H9 (cell line): ENCODE measurements around the gene GJB6. TPM values are rescaled to one million over a fixed set of nuclear protein-coding genes. Genes with fewer than 3 reads are reported as not detected.

Source experiments
- DNase-seq: peaks from one replicate; pipeline ENCODE4 v3.0.0-alpha.2; 2017
- H2AFZ ChIP-seq: one replicate; pipeline ENCODE4 v1.6.1; 2013; ENCODE audit warnings: mild to moderate bottlenecking, low read length, control low read depth, moderate library complexity
- H2AK5ac ChIP-seq: 2 replicates; pipeline ENCODE4 v1.6.1; 2013; ENCODE audit warnings: low read length, control low read depth, mixed read lengths; ENCODE audit not compliant: insufficient read length
- H2BK120ac ChIP-seq: one replicate; pipeline ENCODE4 v1.6.1; 2013; ENCODE audit warnings: low read depth, mild to moderate bottlenecking, low read length, control low read depth, inconsistent platforms; ENCODE audit not compliant: poor library complexity, severe bottlenecking
- H2BK12ac ChIP-seq: 2 replicates; pipeline ENCODE4 v1.6.1; 2013; ENCODE audit warnings: low read length, control low read depth, mixed read lengths, low read depth; ENCODE audit not compliant: insufficient read length
- H2BK15ac ChIP-seq: 2 replicates; pipeline ENCODE4 v1.6.1; 2013; ENCODE audit warnings: low read depth, low read length, control low read depth
- H2BK20ac ChIP-seq: one replicate; pipeline ENCODE4 v1.6.1; 2013; ENCODE audit warnings: low read depth, mild to moderate bottlenecking, low read length, control low read depth, inconsistent platforms; ENCODE audit not compliant: poor library complexity, severe bottlenecking
- H2BK5ac ChIP-seq: 2 replicates; pipeline ENCODE4 v1.6.1; 2013; ENCODE audit warnings: low read length, control low read depth, mixed read lengths; ENCODE audit not compliant: insufficient read length
- H3K14ac ChIP-seq: 2 replicates; pipeline ENCODE4 v1.6.1; 2013; ENCODE audit warnings: low read length, control low read depth; ENCODE audit not compliant: insufficient read depth
- H3K18ac ChIP-seq: 2 replicates; pipeline ENCODE4 v1.6.1; 2013; ENCODE audit warnings: low read depth, mild to moderate bottlenecking, mixed read lengths, low read length, control low read depth; ENCODE audit not compliant: insufficient read length
- H3K23ac ChIP-seq: 2 replicates; pipeline ENCODE4 v1.6.1; 2013; ENCODE audit warnings: low read length, control low read depth, mixed read lengths, low read depth; ENCODE audit not compliant: insufficient read length
- H3K23me2 ChIP-seq: 2 replicates; pipeline ENCODE4 v1.6.1; 2013; ENCODE audit warnings: low read depth, mild to moderate bottlenecking, mixed read lengths, low read length, control low read depth; ENCODE audit not compliant: insufficient read length, poor library complexity, severe bottlenecking
- H3K27ac ChIP-seq: 2 replicates; pipeline ENCODE4 v1.5.1; 2013; ENCODE audit warnings: low read length, control low read depth, mixed read lengths, low read depth; ENCODE audit not compliant: insufficient read length
- H3K27me3 ChIP-seq: 2 replicates; pipeline ENCODE4 v1.6.1; 2013; ENCODE audit warnings: low read length, control low read depth, inconsistent platforms; ENCODE audit not compliant: insufficient read depth
- H3K4ac ChIP-seq: 2 replicates; pipeline ENCODE4 v1.6.1; 2013; ENCODE audit warnings: low read depth, mild to moderate bottlenecking, control low read depth, inconsistent platforms, low read length, moderate library complexity
- H3K4me1 ChIP-seq: 2 replicates; pipeline ENCODE4 v1.6.1; 2013; ENCODE audit warnings: low read length, control low read depth, inconsistent platforms; ENCODE audit not compliant: insufficient read depth
- H3K4me2 ChIP-seq: 2 replicates; pipeline ENCODE4 v1.6.1; 2013; ENCODE audit warnings: low read length, control low read depth, mixed read lengths; ENCODE audit not compliant: insufficient read length, insufficient read depth
- H3K56ac ChIP-seq: 2 replicates; pipeline ENCODE4 v1.6.1; 2013; ENCODE audit warnings: low read depth, mild to moderate bottlenecking, mixed read lengths, low read length, control low read depth; ENCODE audit not compliant: insufficient read length
- H3K79me1 ChIP-seq: 2 replicates; pipeline ENCODE4 v1.6.1; 2013; ENCODE audit warnings: low read depth, mild to moderate bottlenecking, moderate library complexity, low read length, control low read depth, inconsistent platforms; ENCODE audit not compliant: insufficient read depth, poor library complexity, severe bottlenecking
- H3K79me2 ChIP-seq: 2 replicates; pipeline ENCODE4 v1.6.1; 2013; ENCODE audit warnings: low read length, control low read depth, inconsistent platforms; ENCODE audit not compliant: insufficient read depth
- H3K9ac ChIP-seq: 2 replicates; pipeline ENCODE4 v1.6.1; 2013; ENCODE audit warnings: low read length, control low read depth, mixed read lengths; ENCODE audit not compliant: insufficient read length; ENCODE audit errors: extremely low read depth
- H3K9me3 ChIP-seq: one replicate; pipeline ENCODE4 v1.6.1; 2013; ENCODE audit warnings: low read depth, low read length, inconsistent platforms; ENCODE audit not compliant: control insufficient read depth
- H3T11ph ChIP-seq: one replicate; pipeline ENCODE4 v1.6.1; 2013; ENCODE audit warnings: mild to moderate bottlenecking, low read length, control low read depth, inconsistent platforms
- H4K20me1 ChIP-seq: one replicate; pipeline ENCODE4 v1.6.1; 2013; ENCODE audit not compliant: control insufficient read depth, insufficient read length, insufficient read depth
- H4K5ac ChIP-seq: 2 replicates; pipeline ENCODE4 v1.6.1; 2013; ENCODE audit warnings: low read depth, mild to moderate bottlenecking, mixed read lengths, low read length, control low read depth; ENCODE audit not compliant: insufficient read length
- H4K8ac ChIP-seq: replicated peaks from 2 replicates; pipeline ENCODE4 v1.6.1; 2013; ENCODE audit warnings: low read length, control low read depth, mixed read lengths, low read depth; ENCODE audit not compliant: insufficient read length
- H4K91ac ChIP-seq: 2 replicates; pipeline ENCODE4 v1.6.1; 2013; ENCODE audit warnings: low read depth, mild to moderate bottlenecking, moderate library complexity, mixed read lengths, low read length, control low read depth; ENCODE audit not compliant: insufficient read length
- H3K27ac Mint-ChIP-seq, 3 experiments: 2 replicates in 2 of 3; 3 replicates in 1 of 3; pipeline ENCODE4 v1.8.0; 2020 to 2021; ENCODE audit warnings: mixed read lengths in 3 of 3, mild to moderate bottlenecking in 1 of 3, moderate library complexity in 1 of 3
- H3K27me3 Mint-ChIP-seq: 2 replicates; pipeline ENCODE4 v1.8.0; 2021; ENCODE audit warnings: low read depth, mild to moderate bottlenecking, moderate library complexity, mixed read lengths
- H3K36me3 Mint-ChIP-seq, 3 experiments: 2 replicates in 2 of 3; 3 replicates in 1 of 3; pipeline ENCODE4 v1.8.0; 2020 to 2021; ENCODE audit warnings: low read depth in 3 of 3, mixed read lengths in 3 of 3; ENCODE audit not compliant: insufficient read depth in 1 of 3
- H3K4me1 Mint-ChIP-seq, 2 experiments: 2 replicates each; pipeline ENCODE4 v1.8.0; 2020; ENCODE audit warnings: mixed read lengths in 2 of 2
- H3K4me3 Mint-ChIP-seq, 2 experiments: 2 replicates in 1 of 2; 3 replicates in 1 of 2; pipeline ENCODE4 v1.8.0; 2020 to 2021; ENCODE audit warnings: mild to moderate bottlenecking in 2 of 2, mixed read lengths in 2 of 2, moderate library complexity in 1 of 2
- H3K9me3 Mint-ChIP-seq, 2 experiments: 2 replicates in 1 of 2; 3 replicates in 1 of 2; pipeline ENCODE4 v1.8.0; 2020; ENCODE audit warnings: mild to moderate bottlenecking in 2 of 2, mixed read lengths in 2 of 2, moderate library complexity in 1 of 2
- WGBS: extraction: QIAGEN DNeasy Blood & Tissue Kit; methylation state at CpG from one replicate; pipeline ENCODE4 v1.1.7; 2013; ENCODE audit warnings: missing lambda C conversion rate, low lambda C conversion rate, mixed read lengths; ENCODE audit not compliant: insufficient read length; ENCODE audit errors: extremely low coverage; 5-methylcytosine and 5-hydroxymethylcytosine counted together
- total RNA-seq: library from RNA; stranded (reverse); gene quantifications from 2 replicates; pipeline ENCODE4 v1.2.1, GENCODE V29; 2021
- TF ChIP-seq, protein P1 (sequence below): fragments of 200-600 bp; sonication (generic); conservative IDR thresholded peaks from 3 replicates; pipeline ENCODE4 v1.8.0; 2021; ENCODE audit warnings: antibody characterized with exemption, mild to moderate bottlenecking

The GJB6 gene
- total RNA-seq, 1 experiment from 2014 or later, result not detected

DNA sequence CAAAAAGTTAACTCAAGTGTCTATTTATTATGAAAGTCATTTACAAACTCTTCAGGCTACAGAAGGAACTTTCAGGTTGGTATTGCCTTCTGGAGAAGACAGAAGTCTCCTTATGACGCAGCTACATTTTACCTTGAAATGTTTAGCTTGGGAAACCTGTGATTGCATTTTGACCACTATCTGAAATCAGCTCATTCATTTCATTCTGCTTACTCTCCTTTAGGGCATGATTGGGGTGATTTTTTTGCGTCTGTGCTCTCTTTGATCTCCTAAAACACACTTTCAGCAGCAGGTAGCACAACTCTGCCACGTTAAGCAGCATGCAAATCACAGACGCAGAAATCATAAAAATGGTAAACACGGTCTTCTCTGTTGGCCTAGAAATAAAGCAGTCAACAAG lies 9.6 kb downstream of the GJB6 start:
- no peak overlapping the region for H2AFZ ChIP-seq
- H3K79me2 ChIP-seq, result no peaks in the 10 kb centered on the region
- no peak overlapping the region for H3K4ac ChIP-seq
- no peak overlapping the region for H3K4me2 ChIP-seq
- no peak overlapping the region for H3K56ac ChIP-seq
- no peak overlapping the region for H3K23ac ChIP-seq
- no peak overlapping the region for H2BK15ac ChIP-seq
- no peaks in the 10 kb centered on the region for H3K79me1 ChIP-seq
- H3K9me3 ChIP-seq, result no peaks in the 10 kb centered on the region
- H3K9me3 Mint-ChIP-seq, result peaks cover 0 to 3% of the 10 kb centered on the region in 2 experiments; a peak in 3 of 5 replicates
- H4K8ac ChIP-seq, result no peak overlapping the region
- H2BK5ac ChIP-seq, result no peak overlapping the region
- H3K36me3 Mint-ChIP-seq, result no peaks in the 10 kb centered on the region
- TF ChIP-seq, protein P1, sequence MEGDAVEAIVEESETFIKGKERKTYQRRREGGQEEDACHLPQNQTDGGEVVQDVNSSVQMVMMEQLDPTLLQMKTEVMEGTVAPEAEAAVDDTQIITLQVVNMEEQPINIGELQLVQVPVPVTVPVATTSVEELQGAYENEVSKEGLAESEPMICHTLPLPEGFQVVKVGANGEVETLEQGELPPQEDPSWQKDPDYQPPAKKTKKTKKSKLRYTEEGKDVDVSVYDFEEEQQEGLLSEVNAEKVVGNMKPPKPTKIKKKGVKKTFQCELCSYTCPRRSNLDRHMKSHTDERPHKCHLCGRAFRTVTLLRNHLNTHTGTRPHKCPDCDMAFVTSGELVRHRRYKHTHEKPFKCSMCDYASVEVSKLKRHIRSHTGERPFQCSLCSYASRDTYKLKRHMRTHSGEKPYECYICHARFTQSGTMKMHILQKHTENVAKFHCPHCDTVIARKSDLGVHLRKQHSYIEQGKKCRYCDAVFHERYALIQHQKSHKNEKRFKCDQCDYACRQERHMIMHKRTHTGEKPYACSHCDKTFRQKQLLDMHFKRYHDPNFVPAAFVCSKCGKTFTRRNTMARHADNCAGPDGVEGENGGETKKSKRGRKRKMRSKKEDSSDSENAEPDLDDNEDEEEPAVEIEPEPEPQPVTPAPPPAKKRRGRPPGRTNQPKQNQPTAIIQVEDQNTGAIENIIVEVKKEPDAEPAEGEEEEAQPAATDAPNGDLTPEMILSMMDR, result no peak
- no peak overlapping the region for H3K14ac ChIP-seq
- H4K91ac ChIP-seq, result no peak overlapping the region
- no peak overlapping the region for H3T11ph ChIP-seq
- H2BK20ac ChIP-seq, result no peak overlapping the region
- H3K27me3 ChIP-seq, result no peaks in the 10 kb centered on the region; the same call in 1 of the 2 replicates
- no peak overlapping the region for H4K5ac ChIP-seq
- H4K20me1 ChIP-seq, result no peaks in the 10 kb centered on the region
- H3K23me2 ChIP-seq, result no peaks in the 10 kb centered on the region
- no peak overlapping the region for H3K9ac ChIP-seq
- no peaks in the 10 kb centered on the region for H3K4me1 ChIP-seq
- H2BK120ac ChIP-seq, result no peak overlapping the region
- WGBS, result no CpG with 5 or more reads among the region's 5 CpGs
- H2BK12ac ChIP-seq, result no peak overlapping the region
- DNase-seq, result no peak
- H3K18ac ChIP-seq, result no peak overlapping the region
- no peak overlapping the region for H3K27ac Mint-ChIP-seq
- no peak overlapping the region for H2AK5ac ChIP-seq
- no peak overlapping the region for H3K4me3 Mint-ChIP-seq
- H3K27ac ChIP-seq, result no peak overlapping the region
- H3K27me3 Mint-ChIP-seq, result peaks cover 39% of the 10 kb centered on the region
- no peaks in the 10 kb centered on the region for H3K4me1 Mint-ChIP-seq
